Stimulated activated CD8-positive, alpha-beta memory T cell treated with anti-CD3 and anti-CD28 coated beads, Interleukin-12 subunit alpha, Interleukin-12 subunit beta, amount 100 ng/mL, for 1 hour (primary cell): Measurements from ENCODE around the gene GLYATL1B.
"Not testable (repeated sequence)": the region's sequence is repeated elsewhere in the genome, so short reads cannot be mapped to it uniquely, and the experiment has no call there.

Experiments
- DNase-seq: peaks from one replicate; pipeline ENCODE4 v3.0.0-alpha.2; 2020; ENCODE audit warnings: low read depth

The GLYATL1B gene

GRCh38 chr11:59086007-59086406 lies at the start of gene GLYATL1B:
GLYATL1B (plus strand) TSS chr11:59086307; CDS start chr11:59086307, 0 bp downstream.
- not testable (repeated sequence) for DNase-seq

GRCh38 chr11:59036542-59036941 lies 49.6 kb upstream of the GLYATL1B start:
- DNase-seq: not testable (repeated sequence)

GRCh38 chr11:59037434-59037833 lies 48.7 kb upstream of the GLYATL1B start:
- DNase-seq: not testable (repeated sequence)

GRCh38 chr11:59040607-59041006 lies 45.5 kb upstream of the GLYATL1B start:
- DNase-seq: no peak

- not testable (repeated sequence) for DNase-seq
Measured at GRCh38 chr11:59051383-59051782, 34.7 kb upstream of the GLYATL1B start.

- DNase-seq: not testable (repeated sequence)
Measured at GRCh38 chr11:59052355-59052754, 33.8 kb upstream of the GLYATL1B start.

- DNase-seq: peak; percentile 73
Measured at GRCh38 chr11:59053387-59053786, 32.7 kb upstream of the GLYATL1B start.

GRCh38 chr11:59058120-59059033 lies 27.7 kb upstream of the GLYATL1B start:
- DNase-seq: peak; percentile 55

GRCh38 chr11:59060096-59060495 lies 26.0 kb upstream of the GLYATL1B start:
- not testable (repeated sequence) for DNase-seq

- DNase-seq: no peak
Measured at GRCh38 chr11:59062602-59063529, 23.2 kb upstream of the GLYATL1B start.

- DNase-seq: not testable (repeated sequence)
Measured at GRCh38 chr11:59063996-59064727, 21.9 kb upstream of the GLYATL1B start.

- DNase-seq: no peak
Measured at GRCh38 chr11:59069087-59069486, 17.0 kb upstream of the GLYATL1B start.

GRCh38 chr11:59076876-59077571 lies 9.1 kb upstream of the GLYATL1B start:
- DNase-seq: no peak

- no peak for DNase-seq
Measured at GRCh38 chr11:59078435-59078834, 7.7 kb upstream of the GLYATL1B start.

- no peak for DNase-seq
Measured at GRCh38 chr11:59079086-59079485, 7.0 kb upstream of the GLYATL1B start.

- DNase-seq: not testable (repeated sequence)
Measured at GRCh38 chr11:59080421-59080820, 5.7 kb upstream of the GLYATL1B start.

GRCh38 chr11:59081430-59082020 lies 4.6 kb upstream of the GLYATL1B start:
- not testable (repeated sequence) for DNase-seq

GRCh38 chr11:59088162-59088561 lies 2.1 kb downstream of the GLYATL1B start:
- DNase-seq: no peak

GRCh38 chr11:59093576-59093975 lies 7.5 kb downstream of the GLYATL1B start:
- not testable (repeated sequence) for DNase-seq

GRCh38 chr11:59095225-59095624 lies 9.1 kb downstream of the GLYATL1B start:
- DNase-seq: not testable (repeated sequence)
